ENCODE measurements around the gene FHOD3.

- no peak for TF ChIP-seq CTCF (IDR thresholded peaks at IDR 0.05)
- TF ChIP-seq EZH2 (IDR thresholded peaks at IDR 0.05; ENCODE audit: borderline replicate concordance, insufficient read depth, low read depth, low read length, poor library complexity, severe bottlenecking) = no peak
Measured at GRCh38 chr18:36372903-36373311, 75.4 kb downstream of the FHOD3 start.

Measured in B cell (primary cell).